ENCODE results near the gene CBR1. TPM values are rescaled to one million over a fixed set of nuclear protein-coding genes. Genes with fewer than 3 reads are reported as not detected.
A peak's percentile ranks its signal among the peaks of the same experiment; 100 is the strongest.

The CBR1 gene
- total and polyA plus RNA-seq, 2 of the 13 experiments (the other 11 are each of a cell fraction or from before 2014, with no cell fraction given): 33.7 to 38.7 TPM

- no peak for TF ChIP-seq ZFP36 (IDR thresholded peaks at IDR 0.05; ENCODE audit: borderline replicate concordance, low read depth, low read length, partially characterized antibody)
- no peak for TF ChIP-seq NR2F1 (CRISPR knock-in tag; IDR thresholded peaks at IDR 0.05)
- no peak for TF ChIP-seq ZXDC (CRISPR knock-in tag; IDR thresholded peaks at IDR 0.05)
- no peak for TF ChIP-seq SRSF1 (optimal IDR thresholded peaks at IDR 0.05; ENCODE audit: low read depth, low read length)
- no peak for TF ChIP-seq ZSCAN21 (CRISPR knock-in tag; IDR thresholded peaks at IDR 0.05; ENCODE audit: borderline replicate concordance)
- no peak for TF ChIP-seq ZNF275 (CRISPR knock-in tag; IDR thresholded peaks at IDR 0.05; ENCODE audit: borderline replicate concordance)
- TF ChIP-seq ZNF761 (CRISPR knock-in tag; conservative IDR thresholded peaks at IDR 0.05): no peak
- no peak for TF ChIP-seq CTCF (CRISPR knock-in tag; IDR thresholded peaks at IDR 0.05)
- no peak for TF ChIP-seq ZNF605 (CRISPR knock-in tag; IDR thresholded peaks at IDR 0.05)
- no peak for TF ChIP-seq ZBTB33 (CRISPR knock-in tag; IDR thresholded peaks at IDR 0.05)
- no peak for TF ChIP-seq RFX5 (IDR thresholded peaks at IDR 0.05; ENCODE audit: low read depth, low read length)
- TF ChIP-seq ZNF432 (CRISPR knock-in tag; IDR thresholded peaks at IDR 0.05; ENCODE audit: borderline replicate concordance): no peak
- TF ChIP-seq RCOR2 (CRISPR knock-in tag; IDR thresholded peaks at IDR 0.05): peak; percentile 61; the same call in 1 of the 2 replicates
- TF ChIP-seq ZNF652 (CRISPR knock-in tag; IDR thresholded peaks at IDR 0.05; ENCODE audit: borderline replicate concordance, low read depth): no peak
- no peak for TF ChIP-seq RBM22 (optimal IDR thresholded peaks at IDR 0.05; ENCODE audit: low read length)
- TF ChIP-seq ATM (IDR thresholded peaks at IDR 0.05; ENCODE audit: borderline replicate concordance): no peak
- TF ChIP-seq ZNF687 (CRISPR knock-in tag; IDR thresholded peaks at IDR 0.05): no peak
- TF ChIP-seq U2AF1 (optimal IDR thresholded peaks at IDR 0.05; ENCODE audit: low read depth, low read length): no peak
These were observed 4.3 kb upstream of the CBR1 start (continued) for GRCh38 chr21:36065497-36066036.
